Lower lobe of right lung (tissue), 2 donors: ENCODE data around the gene LRFN2. TPM values are rescaled to one million over a fixed set of nuclear protein-coding genes. Genes with fewer than 3 reads are reported as not detected.

Source experiments
- ATAC-seq, 2 donors: fragments of 200-7000 bp; cut with Tn5 transposase; one replicate each; pipeline ENCODE4 v1.9.1; 2020 to 2022; ENCODE audit warnings: mild to moderate bottlenecking in 2 of 2, moderate library complexity in 2 of 2
- DNase-seq: peaks from one replicate; pipeline ENCODE4 v3.0.0-alpha.2; 2020
- H3K27ac ChIP-seq: fragments of 200-600 bp; one replicate; pipeline ENCODE4 v1.8.0; 2022
- H3K27me3 ChIP-seq: fragments of 200-600 bp; one replicate; pipeline ENCODE4 v1.8.0; 2022; ENCODE audit warnings: low read depth
- H3K36me3 ChIP-seq: fragments of 200-600 bp; one replicate; pipeline ENCODE4 v1.8.0; 2022; ENCODE audit warnings: mild to moderate bottlenecking
- H3K4me1 ChIP-seq: fragments of 200-600 bp; one replicate; pipeline ENCODE4 v1.8.0; 2022
- H3K4me3 ChIP-seq: fragments of 200-600 bp; one replicate; pipeline ENCODE4 v1.8.0; 2022; ENCODE audit warnings: mild to moderate bottlenecking
- H3K9me3 ChIP-seq: fragments of 200-600 bp; one replicate; pipeline ENCODE4 v1.8.0; 2022
- intact Hi-C: fragments of 100-400 bp; cut with DNase I; formaldehyde crosslinking; loops from one replicate; pipeline ENCODE4 v1.11.0; 2022
- total RNA-seq: library from RNA; stranded (reverse); fragmentation: NEBNext Ultra II Directional; extraction: Animal tissue kit (Norgen Biotek cat#: 25700); gene quantifications from one replicate; pipeline ENCODE4 v1.2.1, GENCODE V29; 2021
- TF ChIP-seq, protein P1 (sequence below): fragments of 200-600 bp; IDR thresholded peaks from one replicate; pipeline ENCODE4 v1.8.0; 2022; ENCODE audit warnings: antibody characterized with exemption, mild to moderate bottlenecking
- donor health status: DM: no; HTN: yes; CAD: no; lungs with severe emphysema.

The LRFN2 gene
- total RNA-seq, 1 donor from 2014 or later: not detected

GRCh38 chr6:40476673-40477072, 110.5 kb downstream of the LRFN2 start:
- Histone ChIP-seq H3K4me3 (no peak overlapping the region), H3K27me3 (peaks cover 7% of the 10 kb centered on the region), H3K9me3 (no peaks in the 10 kb centered on the region), H3K36me3 (no peaks in the 10 kb centered on the region), H3K27ac (no peak overlapping the region), H3K4me1 (no peaks in the 10 kb centered on the region)
- intact Hi-C loops: no loop called here
- ATAC-seq (no peak), DNase-seq (no peak)
- TF ChIP-seq, protein P1, sequence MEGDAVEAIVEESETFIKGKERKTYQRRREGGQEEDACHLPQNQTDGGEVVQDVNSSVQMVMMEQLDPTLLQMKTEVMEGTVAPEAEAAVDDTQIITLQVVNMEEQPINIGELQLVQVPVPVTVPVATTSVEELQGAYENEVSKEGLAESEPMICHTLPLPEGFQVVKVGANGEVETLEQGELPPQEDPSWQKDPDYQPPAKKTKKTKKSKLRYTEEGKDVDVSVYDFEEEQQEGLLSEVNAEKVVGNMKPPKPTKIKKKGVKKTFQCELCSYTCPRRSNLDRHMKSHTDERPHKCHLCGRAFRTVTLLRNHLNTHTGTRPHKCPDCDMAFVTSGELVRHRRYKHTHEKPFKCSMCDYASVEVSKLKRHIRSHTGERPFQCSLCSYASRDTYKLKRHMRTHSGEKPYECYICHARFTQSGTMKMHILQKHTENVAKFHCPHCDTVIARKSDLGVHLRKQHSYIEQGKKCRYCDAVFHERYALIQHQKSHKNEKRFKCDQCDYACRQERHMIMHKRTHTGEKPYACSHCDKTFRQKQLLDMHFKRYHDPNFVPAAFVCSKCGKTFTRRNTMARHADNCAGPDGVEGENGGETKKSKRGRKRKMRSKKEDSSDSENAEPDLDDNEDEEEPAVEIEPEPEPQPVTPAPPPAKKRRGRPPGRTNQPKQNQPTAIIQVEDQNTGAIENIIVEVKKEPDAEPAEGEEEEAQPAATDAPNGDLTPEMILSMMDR: no peak

- no peaks in the 10 kb centered on the region for H3K9me3 ChIP-seq
- TF ChIP-seq, protein P1: no peak
- H3K36me3 ChIP-seq: no peaks in the 10 kb centered on the region
- H3K27me3 ChIP-seq: peaks cover 7% of the 10 kb centered on the region
- intact Hi-C loops: no loop called here
- no peak overlapping the region for H3K27ac ChIP-seq
- no peak overlapping the region for H3K4me3 ChIP-seq
- no peak for ATAC-seq
- no peak for DNase-seq
- H3K4me1 ChIP-seq: no peaks in the 10 kb centered on the region
Measured at GRCh38 chr6:40474937-40475336, 112.2 kb downstream of the LRFN2 start.

DNA sequence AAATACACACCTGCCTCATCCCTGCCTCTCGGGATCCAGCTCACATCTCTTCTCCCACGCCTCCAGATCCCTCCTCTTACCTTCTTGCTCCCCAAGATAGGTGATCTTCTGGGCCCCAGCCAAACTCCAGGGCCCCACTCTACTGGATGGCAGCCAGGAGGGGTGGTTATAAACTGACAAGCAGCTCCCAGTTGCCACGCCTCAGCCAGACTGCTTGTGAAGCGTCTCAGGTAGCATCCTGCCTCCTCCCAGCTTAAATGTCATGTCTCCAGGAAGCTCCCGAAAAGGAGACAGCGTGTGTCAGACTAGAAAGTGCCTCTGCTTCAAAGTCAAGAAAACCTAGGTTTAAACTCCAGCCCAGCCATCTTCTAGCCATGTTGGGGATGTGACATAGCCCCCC, 114.1 kb downstream of the LRFN2 start:
- DNase-seq (no peak), ATAC-seq (no peak)
- TF ChIP-seq, protein P1: no peak
- H3K27me3 ChIP-seq: peaks cover 7% of the 10 kb centered on the region
- no peak overlapping the region for H3K4me3 ChIP-seq
- H3K9me3 ChIP-seq: no peaks in the 10 kb centered on the region
- H3K36me3 ChIP-seq: no peaks in the 10 kb centered on the region
- intact Hi-C loops: no loop called here
- no peak overlapping the region for H3K27ac ChIP-seq
- H3K4me1 ChIP-seq: no peaks in the 10 kb centered on the region

GRCh38 chr6:40472353-40472752, 114.8 kb downstream of the LRFN2 start:
- H3K9me3 ChIP-seq: no peaks in the 10 kb centered on the region
- H3K4me1 ChIP-seq: no peaks in the 10 kb centered on the region
- no peak for DNase-seq
- H3K27ac ChIP-seq: no peak overlapping the region
- peaks cover 2% of the 10 kb centered on the region for H3K27me3 ChIP-seq
- H3K4me3 ChIP-seq: no peak overlapping the region
- no peak for ATAC-seq
- TF ChIP-seq, protein P1: no peak
- intact Hi-C loops: no loop called here
- H3K36me3 ChIP-seq: no peaks in the 10 kb centered on the region

GRCh38 chr6:40471243-40471642, 115.9 kb downstream of the LRFN2 start:
- Histone ChIP-seq H3K36me3 (no peaks in the 10 kb centered on the region), H3K9me3 (no peaks in the 10 kb centered on the region), H3K4me3 (no peak overlapping the region), H3K4me1 (no peaks in the 10 kb centered on the region), H3K27me3 (no peaks in the 10 kb centered on the region), H3K27ac (no peak overlapping the region)
- DNase-seq (no peak), ATAC-seq (no peak)
- TF ChIP-seq, protein P1: no peak
- intact Hi-C loops: no loop called here

DNA sequence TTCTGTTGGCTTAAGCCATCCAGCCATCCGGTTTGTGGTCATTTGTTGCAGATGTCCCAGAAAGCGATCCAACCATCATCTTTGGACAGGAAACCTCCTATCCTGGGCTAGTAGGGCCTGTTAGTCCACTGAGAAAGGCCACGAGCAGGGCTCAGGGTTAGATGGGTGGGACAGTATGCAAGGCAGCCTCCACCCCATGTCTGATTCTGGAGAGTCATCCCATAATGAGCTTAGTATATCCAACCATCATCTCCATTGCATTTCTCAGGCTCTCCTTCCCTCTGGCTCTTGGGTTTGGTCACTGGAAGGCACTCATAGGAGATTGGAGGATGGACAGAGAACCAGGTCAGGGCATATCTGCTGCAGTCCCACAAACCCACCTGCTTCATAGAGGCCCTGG, 117.8 kb downstream of the LRFN2 start:
- Histone ChIP-seq H3K4me3 (no peak overlapping the region), H3K9me3 (no peaks in the 10 kb centered on the region), H3K27me3 (no peaks in the 10 kb centered on the region), H3K27ac (no peak overlapping the region), H3K4me1 (no peaks in the 10 kb centered on the region), H3K36me3 (no peaks in the 10 kb centered on the region)
- TF ChIP-seq, protein P1: no peak
- intact Hi-C loops: no loop called here
- ATAC-seq (no peak), DNase-seq (no peak)
